ENCODE results near the gene ADAR.

Gene ADAR

DNA sequence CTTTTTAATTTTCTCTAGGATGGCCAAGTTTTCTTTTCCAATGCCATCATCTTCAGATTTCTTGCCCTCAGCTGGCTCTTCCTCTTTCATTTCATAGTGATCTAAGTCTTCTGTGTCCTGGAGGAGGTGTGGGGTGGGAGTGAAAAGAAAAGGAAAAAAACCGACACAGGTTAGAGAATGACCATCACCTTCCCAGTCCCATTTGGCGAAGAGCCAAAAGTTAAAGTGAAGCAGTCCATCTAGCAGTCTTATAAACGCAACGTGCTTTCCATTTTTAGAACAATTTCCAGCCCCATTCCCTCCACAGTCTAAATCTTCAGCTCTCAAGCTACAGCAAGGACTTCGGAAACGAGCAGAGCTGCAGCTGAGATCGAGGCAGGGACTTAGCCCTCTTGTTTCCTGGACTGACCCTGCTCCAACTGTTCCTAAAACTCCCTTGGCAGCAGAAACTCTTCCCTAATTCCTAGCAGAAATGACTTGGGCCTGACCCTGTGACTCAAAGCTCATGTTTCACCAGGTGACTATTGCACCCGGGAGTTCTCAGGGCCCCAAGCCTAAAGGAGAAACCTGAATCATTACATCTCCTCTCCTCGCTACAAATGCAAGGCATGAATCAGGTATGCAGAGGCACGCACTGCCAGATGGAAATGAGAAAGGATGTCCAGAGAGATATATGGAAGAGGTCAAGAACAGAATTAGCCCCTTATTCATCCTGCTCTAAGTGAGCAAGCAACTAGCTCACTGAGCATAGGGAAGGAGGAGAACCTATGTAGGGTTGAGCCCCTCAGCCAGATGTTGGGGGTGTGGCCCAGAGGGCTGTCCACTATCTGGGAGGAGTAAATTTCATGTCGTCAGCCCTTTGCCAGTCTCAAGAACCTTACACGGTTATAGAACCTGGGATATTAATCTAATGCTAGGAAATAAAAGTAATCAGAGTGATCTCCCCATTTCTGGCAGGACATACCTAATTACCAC is 54.6 kb downstream of the ADAR start (continued):
- TF ChIP-seq, protein P1, sequence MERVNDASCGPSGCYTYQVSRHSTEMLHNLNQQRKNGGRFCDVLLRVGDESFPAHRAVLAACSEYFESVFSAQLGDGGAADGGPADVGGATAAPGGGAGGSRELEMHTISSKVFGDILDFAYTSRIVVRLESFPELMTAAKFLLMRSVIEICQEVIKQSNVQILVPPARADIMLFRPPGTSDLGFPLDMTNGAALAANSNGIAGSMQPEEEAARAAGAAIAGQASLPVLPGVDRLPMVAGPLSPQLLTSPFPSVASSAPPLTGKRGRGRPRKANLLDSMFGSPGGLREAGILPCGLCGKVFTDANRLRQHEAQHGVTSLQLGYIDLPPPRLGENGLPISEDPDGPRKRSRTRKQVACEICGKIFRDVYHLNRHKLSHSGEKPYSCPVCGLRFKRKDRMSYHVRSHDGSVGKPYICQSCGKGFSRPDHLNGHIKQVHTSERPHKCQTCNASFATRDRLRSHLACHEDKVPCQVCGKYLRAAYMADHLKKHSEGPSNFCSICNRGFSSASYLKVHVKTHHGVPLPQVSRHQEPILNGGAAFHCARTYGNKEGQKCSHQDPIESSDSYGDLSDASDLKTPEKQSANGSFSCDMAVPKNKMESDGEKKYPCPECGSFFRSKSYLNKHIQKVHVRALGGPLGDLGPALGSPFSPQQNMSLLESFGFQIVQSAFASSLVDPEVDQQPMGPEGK (CRISPR knock-in tag; IDR thresholded peaks at IDR 0.05; ENCODE audit: borderline replicate concordance) = no peak

DNA sequence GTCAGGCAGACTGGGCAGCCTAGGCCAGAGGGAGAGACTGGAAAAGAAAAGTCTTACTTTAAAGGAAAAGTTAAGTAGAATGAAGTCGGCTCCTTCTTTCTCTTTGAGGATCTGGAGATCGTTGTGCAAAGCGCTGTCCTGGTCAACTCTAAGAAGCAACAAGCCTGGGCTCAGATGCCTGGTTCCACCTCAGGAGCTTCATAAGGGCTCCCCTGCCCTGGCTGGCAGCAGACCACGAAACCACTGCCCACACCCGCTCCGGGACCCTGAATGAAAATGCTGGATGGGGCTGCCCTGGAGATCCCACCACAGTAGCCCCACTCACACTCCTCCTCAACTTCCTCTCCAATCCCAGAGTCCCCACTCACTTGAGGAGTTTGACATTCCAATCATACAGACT is 56.0 kb downstream of the ADAR start:
- ATAC-seq = no peak
- no peak for TF ChIP-seq ZC3H10 (CRISPR knock-in tag; IDR thresholded peaks at IDR 0.05)
- no peak for TF ChIP-seq CSDC2 (CRISPR knock-in tag; IDR thresholded peaks at IDR 0.05)

DNA sequence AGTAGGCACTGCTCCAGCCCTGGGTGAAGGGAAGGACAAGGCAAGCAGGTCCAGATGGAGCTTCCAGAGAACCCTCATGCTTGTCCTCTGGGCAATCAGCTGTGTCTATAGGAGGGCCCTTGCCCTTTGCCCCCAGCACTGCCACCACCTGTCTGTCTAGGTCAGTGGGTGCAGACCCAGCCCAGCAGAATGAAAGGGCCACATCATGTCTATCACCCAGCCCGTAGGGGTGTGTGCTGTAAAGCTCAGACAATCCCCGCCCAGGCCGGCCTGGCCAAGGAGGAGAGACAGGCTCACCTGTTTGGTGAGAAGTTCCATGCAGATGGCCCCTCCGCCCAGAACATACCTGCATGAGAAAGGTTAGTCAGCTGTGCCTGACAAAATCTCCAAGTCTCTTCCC is 56.5 kb downstream of the ADAR start:
- ATAC-seq = no peak
- TF ChIP-seq SNAI2 (CRISPR knock-in tag; IDR thresholded peaks at IDR 0.05) = no peak
- TF ChIP-seq ZFP30 (CRISPR knock-in tag; IDR thresholded peaks at IDR 0.05) = no peak
- no peak for TF ChIP-seq ZFP3 (CRISPR knock-in tag; IDR thresholded peaks at IDR 0.05)
- TF ChIP-seq, protein P2, sequence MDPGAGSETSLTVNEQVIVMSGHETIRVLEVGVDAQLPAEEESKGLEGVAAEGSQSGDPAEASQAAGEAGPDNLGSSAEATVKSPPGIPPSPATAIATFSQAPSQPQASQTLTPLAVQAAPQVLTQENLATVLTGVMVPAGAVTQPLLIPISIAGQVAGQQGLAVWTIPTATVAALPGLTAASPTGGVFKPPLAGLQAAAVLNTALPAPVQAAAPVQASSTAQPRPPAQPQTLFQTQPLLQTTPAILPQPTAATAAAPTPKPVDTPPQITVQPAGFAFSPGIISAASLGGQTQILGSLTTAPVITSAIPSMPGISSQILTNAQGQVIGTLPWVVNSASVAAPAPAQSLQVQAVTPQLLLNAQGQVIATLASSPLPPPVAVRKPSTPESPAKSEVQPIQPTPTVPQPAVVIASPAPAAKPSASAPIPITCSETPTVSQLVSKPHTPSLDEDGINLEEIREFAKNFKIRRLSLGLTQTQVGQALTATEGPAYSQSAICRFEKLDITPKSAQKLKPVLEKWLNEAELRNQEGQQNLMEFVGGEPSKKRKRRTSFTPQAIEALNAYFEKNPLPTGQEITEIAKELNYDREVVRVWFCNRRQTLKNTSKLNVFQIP (CRISPR knock-in tag; IDR thresholded peaks at IDR 0.05; ENCODE audit: borderline replicate concordance, low read depth) = no peak
- TF ChIP-seq RARB (CRISPR knock-in tag; IDR thresholded peaks at IDR 0.05) = no peak
- TF ChIP-seq ZNF8 (CRISPR knock-in tag; IDR thresholded peaks at IDR 0.05) = no peak
- TF ChIP-seq BACH2 (CRISPR knock-in tag; IDR thresholded peaks at IDR 0.05; ENCODE audit: borderline replicate concordance) = no peak
- no peak for TF ChIP-seq TCF4 (CRISPR knock-in tag; IDR thresholded peaks at IDR 0.05; ENCODE audit: borderline replicate concordance)
- TF ChIP-seq ZNF70 (CRISPR knock-in tag; IDR thresholded peaks at IDR 0.05) = no peak
- TF ChIP-seq ISL1 (CRISPR knock-in tag; IDR thresholded peaks at IDR 0.05) = no peak
- TF ChIP-seq, protein P1 (CRISPR knock-in tag; IDR thresholded peaks at IDR 0.05; ENCODE audit: borderline replicate concordance) = no peak
- TF ChIP-seq PPARA (CRISPR knock-in tag; IDR thresholded peaks at IDR 0.05; ENCODE audit: borderline replicate concordance) = no peak
- TF ChIP-seq TSHZ2 (CRISPR knock-in tag; IDR thresholded peaks at IDR 0.05) = no peak
- TF ChIP-seq CSDC2 (CRISPR knock-in tag; IDR thresholded peaks at IDR 0.05) = no peak

GRCh38 chr1:154550657-154551056 is 57.3 kb downstream of the ADAR start:
- ATAC-seq = no peak
- TF ChIP-seq ZNF565 (CRISPR knock-in tag; conservative IDR thresholded peaks at IDR 0.05; ENCODE audit: low read depth) (no peak), ARNTL (CRISPR knock-in tag; IDR thresholded peaks at IDR 0.05; ENCODE audit: borderline replicate concordance, low read depth) (no peak), ZFP30 (CRISPR knock-in tag; IDR thresholded peaks at IDR 0.05) (no peak), ESRRG (CRISPR knock-in tag; IDR thresholded peaks at IDR 0.05) (no peak), GLIS3 (CRISPR knock-in tag; IDR thresholded peaks at IDR 0.05) (no peak), TSHZ2 (CRISPR knock-in tag; IDR thresholded peaks at IDR 0.05) (no peak), RARB (CRISPR knock-in tag; IDR thresholded peaks at IDR 0.05) (no peak), PPARA (CRISPR knock-in tag; IDR thresholded peaks at IDR 0.05; ENCODE audit: borderline replicate concordance) (no peak), ZNF8 (CRISPR knock-in tag; IDR thresholded peaks at IDR 0.05) (no peak), TOX (CRISPR knock-in tag; IDR thresholded peaks at IDR 0.05; ENCODE audit: borderline replicate concordance) (no peak)
- TF ChIP-seq, protein P1 (CRISPR knock-in tag; IDR thresholded peaks at IDR 0.05; ENCODE audit: borderline replicate concordance) = no peak
